GM23248 (cell line): ENCODE measurements around the gene MRGPRD. TPM values are rescaled to one million over a fixed set of nuclear protein-coding genes. Genes with fewer than 3 reads are reported as not detected.
A peak's percentile ranks its signal among the peaks of the same experiment; 100 is the strongest.
"Not testable (repeated sequence)": the region's sequence is repeated elsewhere in the genome, so short reads cannot be mapped to it uniquely, and the experiment has no call there.

ENCODE experiments used
- DNase-seq: peaks from one replicate; pipeline ENCODE4 v3.0.0-alpha.2; 2015
- H2AFZ ChIP-seq: fragments of 200-600 bp; sonication (generic); 2 replicates; pipeline ENCODE4 v1.6.1; 2016; ENCODE audit warnings: antibody characterized with exemption
- H3F3A ChIP-seq: fragments of 200-600 bp; sonication (generic); 2 replicates; pipeline ENCODE4 v1.6.1; 2016; ENCODE audit warnings: mild to moderate bottlenecking, antibody characterized with exemption, mixed run types; ENCODE audit not compliant: insufficient read depth
- H3K27ac ChIP-seq: fragments of 200-600 bp; sonication (generic); 2 replicates; pipeline ENCODE4 v1.5.1; 2016; ENCODE audit warnings: mild to moderate bottlenecking
- H3K27me3 ChIP-seq: fragments of 200-600 bp; sonication (generic); replicated peaks from 2 replicates; pipeline ENCODE4 v1.6.1; 2016; ENCODE audit warnings: mild to moderate bottlenecking; ENCODE audit not compliant: insufficient read depth
- H3K36me3 ChIP-seq: fragments of 200-600 bp; sonication (generic); 2 replicates; pipeline ENCODE4 v1.6.1; 2016; ENCODE audit warnings: low read depth, mild to moderate bottlenecking
- H3K4me1 ChIP-seq: fragments of 200-600 bp; sonication (generic); 2 replicates; pipeline ENCODE4 v1.6.1; 2016; ENCODE audit warnings: mild to moderate bottlenecking; ENCODE audit not compliant: insufficient read depth
- H3K4me2 ChIP-seq: fragments of 200-600 bp; sonication (generic); one replicate; pipeline ENCODE4 v1.6.1; 2016; ENCODE audit warnings: mild to moderate bottlenecking; ENCODE audit not compliant: unreplicated experiment
- H3K4me3 ChIP-seq: fragments of 200-600 bp; sonication (generic); 2 replicates; pipeline ENCODE4 v1.5.1; 2016; ENCODE audit warnings: mild to moderate bottlenecking
- H3K79me2 ChIP-seq: fragments of 200-600 bp; sonication (generic); 2 replicates; pipeline ENCODE4 v1.6.1; 2016; ENCODE audit warnings: mild to moderate bottlenecking; ENCODE audit not compliant: insufficient read depth
- H3K9ac ChIP-seq: fragments of 200-600 bp; sonication (generic); 2 replicates; pipeline ENCODE4 v1.6.1; 2016; ENCODE audit warnings: mild to moderate bottlenecking
- H3K9me2 ChIP-seq: fragments of 200-600 bp; sonication (generic); 2 replicates; pipeline ENCODE4 v1.6.1; 2016; ENCODE audit warnings: mixed run types, mild to moderate bottlenecking, moderate library complexity; ENCODE audit not compliant: insufficient read depth
- H3K9me3 ChIP-seq: fragments of 200-600 bp; sonication (generic); one replicate; pipeline ENCODE4 v1.6.1; 2017; ENCODE audit warnings: low read depth
- H4K20me1 ChIP-seq: fragments of 200-600 bp; sonication (generic); 2 replicates; pipeline ENCODE4 v1.6.0; 2016; ENCODE audit not compliant: insufficient read depth
- EZH2 ChIP-seq: fragments of 200-600 bp; sonication (generic); IDR thresholded peaks from 2 replicates; pipeline ENCODE4 v1.6.1; 2018; ENCODE audit warnings: antibody characterized with exemption, mild to moderate bottlenecking; ENCODE audit not compliant: insufficient read depth, poor library complexity, severe bottlenecking
- EZH2phosphoT487 ChIP-seq: fragments of 200-600 bp; sonication (generic); IDR thresholded peaks from 2 replicates; pipeline ENCODE4 v1.6.1; 2018; ENCODE audit warnings: antibody characterized with exemption, moderate library complexity, mild to moderate bottlenecking, low read depth; ENCODE audit not compliant: insufficient read depth
- WGBS, 2 experiments: methylation state at CpG; one replicate each; pipeline ENCODE4 v1.1.6; 2015 to 2017; ENCODE audit warnings: low lambda C conversion rate in 2 of 2, low coverage in 1 of 2; ENCODE audit errors: missing lambda C conversion rate in 2 of 2; 5-methylcytosine and 5-hydroxymethylcytosine counted together
- in situ Hi-C: fragments of 300-500 bp; cut with MboI; formaldehyde crosslinking; loops from 2 replicates; pipeline ENCODE4 v1.15.0; 2020
- polyA plus RNA-seq: library from polyadenylated mRNA; unstranded; fragments of >200 nt; fragmentation: Nextera tagmentation; extraction: Ambion mirVana; gene quantifications from 2 replicates; pipeline ENCODE4 v1.2.1, GENCODE V29; 2016
- total RNA-seq: library from RNA; depleted of rRNA; stranded (reverse); fragments of >200 nt; shearing (Covaris generic); gene quantifications from 2 replicates; pipeline ENCODE4 v1.2.3, GENCODE V29; 2014

Gene MRGPRD
- total and polyA plus RNA-seq, 2 experiments from 2014 or later, result not detected

- no peak for TF ChIP-seq EZH2phosphoT487
- TF ChIP-seq EZH2, result no peak
- in situ Hi-C loops, result no loop called here
- WGBS, 2 experiments, result 26 to 30% methylated on average over 4 of the region's 4 CpGs
- Histone ChIP-seq H3K4me2 (no peak overlapping the region), H3K9ac (no peak overlapping the region), H3K4me1 (no peaks in the 10 kb centered on the region), H3K9me3 (no peaks in the 10 kb centered on the region), H2AFZ (no peak overlapping the region), H3K27me3 (peaks cover 32% of the 10 kb centered on the region), H3K27ac (no peak overlapping the region), H3K36me3 (no peaks in the 10 kb centered on the region), H3K9me2 (no peaks in the 10 kb centered on the region), H3K79me2 (no peaks in the 10 kb centered on the region), H3K4me3 (no peak overlapping the region), H4K20me1 (no peaks in the 10 kb centered on the region), H3F3A (no peaks in the 10 kb centered on the region)
- no peak for DNase-seq
Measured at GRCh38 chr11:68976563-68976962, 4.2 kb downstream of the MRGPRD start.

GRCh38 chr11:68976095-68976494 lies 4.7 kb downstream of the MRGPRD start:
- Histone ChIP-seq H3K27me3 (peaks cover 36% of the 10 kb centered on the region), H3K4me1 (no peaks in the 10 kb centered on the region), H3K9me3 (no peaks in the 10 kb centered on the region), H4K20me1 (no peaks in the 10 kb centered on the region), H3F3A (no peaks in the 10 kb centered on the region), H3K36me3 (no peaks in the 10 kb centered on the region), H3K4me3 (no peak overlapping the region), H3K9me2 (no peaks in the 10 kb centered on the region), H3K9ac (no peak overlapping the region), H3K79me2 (no peaks in the 10 kb centered on the region), H2AFZ (no peak overlapping the region), H3K27ac (no peak overlapping the region), H3K4me2 (no peak overlapping the region)
- TF ChIP-seq EZH2, result no peak
- no peak for TF ChIP-seq EZH2phosphoT487
- no peak for DNase-seq
- in situ Hi-C loops, result no loop called here
- WGBS, 2 experiments, result 29 to 32% methylated on average over 4 of the region's 4 CpGs

GRCh38 chr11:68974421-68975194 lies 6.2 kb downstream of the MRGPRD start:
- Histone ChIP-seq H3K36me3 (no peaks in the 10 kb centered on the region), H3K79me2 (no peaks in the 10 kb centered on the region), H3F3A (no peaks in the 10 kb centered on the region), H4K20me1 (no peaks in the 10 kb centered on the region), H2AFZ (no peak overlapping the region), H3K4me2 (no peak overlapping the region), H3K9me2 (no peaks in the 10 kb centered on the region), H3K9ac (no peak overlapping the region), H3K27ac (no peak overlapping the region), H3K4me1 (no peaks in the 10 kb centered on the region), H3K4me3 (no peak overlapping the region), H3K27me3 (peaks cover 51% of the 10 kb centered on the region), H3K9me3 (no peaks in the 10 kb centered on the region)
- TF ChIP-seq EZH2phosphoT487, result no peak
- no peak for TF ChIP-seq EZH2
- in situ Hi-C loops, result no loop called here
- DNase-seq, result peak; percentile 49
- WGBS, 2 experiments, result 83 to 87% methylated on average over 15 to 23 of the region's 23 CpGs

- H3K36me3 ChIP-seq, in situ Hi-C loops, H3F3A ChIP-seq, H3K4me1 ChIP-seq, H3K9me3 ChIP-seq, H3K27ac ChIP-seq, H3K79me2 ChIP-seq, DNase-seq, H3K9ac ChIP-seq, H4K20me1 ChIP-seq, H3K4me3 ChIP-seq, H3K4me2 ChIP-seq, H2AFZ ChIP-seq, H3K9me2 ChIP-seq: not testable (repeated sequence)
- H3K27me3 ChIP-seq, result peaks cover 55% of the 10 kb centered on the region
- 73 to 83% methylated on average over 12 of the region's 12 CpGs for WGBS, 2 experiments
Measured at GRCh38 chr11:68973706-68974105, 7.1 kb downstream of the MRGPRD start.

GRCh38 chr11:68973219-68973618 lies 7.6 kb downstream of the MRGPRD start:
- no peaks in the 10 kb centered on the region for H3K9me2 ChIP-seq
- WGBS, 2 experiments, result 16 to 22% methylated on average over 4 of the region's 4 CpGs
- no peak overlapping the region for H3K4me2 ChIP-seq
- H3K9ac ChIP-seq, result no peak overlapping the region
- H3K27me3 ChIP-seq, result peaks cover 52% of the 10 kb centered on the region
- DNase-seq, result no peak
- TF ChIP-seq EZH2, result no peak
- TF ChIP-seq EZH2phosphoT487, result no peak
- H3K79me2 ChIP-seq, result no peaks in the 10 kb centered on the region
- no peak overlapping the region for H3K27ac ChIP-seq
- no peak overlapping the region for H3K4me3 ChIP-seq
- no peaks in the 10 kb centered on the region for H4K20me1 ChIP-seq
- in situ Hi-C loops, result no loop called here
- H3K4me1 ChIP-seq, result no peaks in the 10 kb centered on the region
- no peaks in the 10 kb centered on the region for H3K36me3 ChIP-seq
- H3K9me3 ChIP-seq, result no peaks in the 10 kb centered on the region
- H3F3A ChIP-seq, result no peaks in the 10 kb centered on the region
- H2AFZ ChIP-seq, result no peak overlapping the region
